KOPT-K1 (cell line): Measurements from ENCODE around the gene PCDHGA1.
A peak's percentile ranks its signal among the peaks of the same experiment; 100 is the strongest.
"Not testable (repeated sequence)": the region's sequence is repeated elsewhere in the genome, so short reads cannot be mapped to it uniquely, and the experiment has no call there.

Experiments
- H3K27ac ChIP-seq: fragments of 200-600 bp; sonication (generic); 2 replicates; pipeline ENCODE4 v1.5.1; 2016; ENCODE audit warnings: antibody characterized with exemption, mild to moderate bottlenecking, low read depth, low read length; ENCODE audit not compliant: poor library complexity, severe bottlenecking
- H3K36me3 ChIP-seq: fragments of 200-600 bp; sonication (generic); 2 replicates; pipeline ENCODE4 v1.5.1; 2017; ENCODE audit warnings: antibody characterized with exemption, mild to moderate bottlenecking, low read length, moderate library complexity; ENCODE audit not compliant: insufficient read depth
- H3K9me3 ChIP-seq: fragments of 200-600 bp; sonication (generic); 2 replicates; pipeline ENCODE4 v1.5.1; 2017; ENCODE audit warnings: antibody characterized with exemption, low read length, mild to moderate bottlenecking; ENCODE audit not compliant: insufficient read depth, poor library complexity, severe bottlenecking

PCDHGA1 gene

DNA sequence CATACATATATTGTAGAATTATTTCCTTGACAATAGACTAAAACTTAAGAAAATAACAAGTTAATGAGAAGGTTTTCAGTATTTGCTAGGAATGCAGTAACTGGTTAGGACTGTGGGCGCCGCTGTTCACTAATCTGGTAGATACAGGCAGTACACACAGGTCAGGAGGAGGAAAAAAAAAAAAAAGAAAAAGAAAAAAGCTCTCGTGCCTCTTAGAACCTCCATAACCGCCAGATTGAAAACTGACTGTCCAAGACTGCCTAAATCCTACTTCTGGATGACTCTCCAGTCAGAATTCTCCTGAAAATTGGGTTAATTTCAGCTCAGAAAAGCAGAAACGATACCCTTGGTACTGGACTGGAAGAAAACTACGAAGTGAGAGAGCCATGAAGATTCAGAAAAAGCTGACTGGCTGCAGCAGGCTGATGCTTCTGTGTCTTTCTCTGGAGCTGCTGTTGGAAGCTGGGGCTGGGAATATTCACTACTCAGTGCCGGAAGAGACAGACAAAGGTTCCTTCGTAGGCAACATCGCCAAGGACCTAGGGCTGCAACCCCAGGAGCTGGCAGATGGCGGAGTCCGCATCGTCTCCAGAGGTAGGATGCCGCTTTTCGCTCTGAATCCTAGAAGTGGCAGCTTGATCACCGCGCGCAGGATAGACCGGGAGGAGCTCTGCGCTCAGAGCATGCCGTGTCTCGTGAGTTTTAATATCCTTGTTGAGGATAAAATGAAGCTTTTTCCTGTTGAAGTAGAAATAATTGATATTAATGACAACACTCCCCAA is at the start of gene PCDHGA1:
Gene PCDHGA1, plus strand, starts transcription at position 216 of the 782 bp plus-strand sequence.
- Histone ChIP-seq H3K9me3 (peaks cover 9% of the 10 kb centered on the region), H3K36me3 (no peaks in the 10 kb centered on the region), H3K27ac (no peak within 1 kb of the TSS)

DNA sequence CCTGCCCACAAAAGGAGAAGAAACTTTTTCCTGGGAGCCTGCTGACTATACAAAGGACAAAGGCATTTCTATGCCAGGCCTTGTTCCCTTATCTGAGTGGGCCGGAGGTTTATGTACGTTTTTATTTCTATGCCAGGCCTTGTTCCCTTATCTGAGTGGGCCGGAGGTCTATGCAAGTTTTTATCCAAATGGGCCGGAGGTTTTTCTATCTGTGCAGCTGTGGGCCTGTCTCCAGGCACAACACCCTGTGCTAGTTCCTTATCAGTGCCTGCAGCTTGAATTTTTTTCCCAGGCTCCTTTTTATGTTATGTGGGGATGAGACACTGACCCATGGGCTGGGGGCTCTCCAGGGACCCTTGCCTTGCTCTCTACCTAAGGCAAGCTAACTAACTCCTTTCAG is 31.9 kb upstream of the PCDHGA1 start:
- peaks cover 47% of the 10 kb centered on the region for H3K9me3 ChIP-seq
- H3K36me3 ChIP-seq = no peaks in the 10 kb centered on the region
- no peak overlapping the region for H3K27ac ChIP-seq

DNA sequence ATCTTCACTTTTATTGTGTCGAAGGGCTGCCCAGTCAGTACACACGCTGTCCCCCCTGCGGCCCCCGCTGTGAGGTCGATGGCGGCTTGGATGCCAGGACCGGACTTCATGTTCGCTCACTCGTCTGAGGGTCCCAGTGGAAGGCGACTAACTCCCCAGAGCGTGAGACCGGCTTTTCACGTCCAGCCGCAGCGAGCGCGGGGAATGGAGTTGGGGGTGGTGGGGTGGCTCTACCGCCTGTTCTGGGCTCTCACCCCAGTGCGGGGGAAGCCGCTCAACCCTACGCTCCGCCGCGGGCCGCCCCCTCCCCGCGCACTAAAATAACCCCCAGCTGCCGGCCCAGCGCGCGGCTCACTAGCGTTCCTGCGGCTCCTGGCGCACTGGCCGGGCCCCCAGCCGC is 26.6 kb upstream of the PCDHGA1 start, which contains the start of gene SLC25A2:
Gene SLC25A2, minus strand, starts transcription at position 294 of the 400 bp plus-strand sequence. Its CDS starts 184 bp downstream, at position 110.
- no peak within 1 kb of the TSS for H3K27ac ChIP-seq
- no peaks in the 10 kb centered on the region for H3K36me3 ChIP-seq
- peaks cover 71% of the 10 kb centered on the region for H3K9me3 ChIP-seq

DNA sequence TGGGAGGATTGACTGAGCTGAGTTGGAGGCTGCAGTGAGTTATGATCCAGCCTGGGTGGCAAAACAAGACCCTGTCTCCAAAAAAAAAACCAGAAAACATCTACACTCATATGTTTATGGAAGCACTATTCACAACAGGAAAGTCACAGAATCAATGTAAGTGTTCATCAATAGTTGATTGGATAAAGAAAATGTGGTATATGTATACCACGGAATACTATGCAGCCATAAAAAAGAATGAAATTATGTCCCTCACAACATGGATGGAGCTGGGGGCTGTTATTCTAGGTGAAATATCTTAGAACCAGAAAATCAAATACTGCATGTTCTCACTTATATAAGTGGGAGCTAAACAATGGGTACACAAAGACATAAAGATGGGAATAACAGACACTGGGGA is 23.7 kb upstream of the PCDHGA1 start:
- Histone ChIP-seq H3K9me3 (peaks cover 76% of the 10 kb centered on the region), H3K27ac (no peak overlapping the region), H3K36me3 (peaks cover 4% of the 10 kb centered on the region; the same call in 1 of the 2 replicates)

DNA sequence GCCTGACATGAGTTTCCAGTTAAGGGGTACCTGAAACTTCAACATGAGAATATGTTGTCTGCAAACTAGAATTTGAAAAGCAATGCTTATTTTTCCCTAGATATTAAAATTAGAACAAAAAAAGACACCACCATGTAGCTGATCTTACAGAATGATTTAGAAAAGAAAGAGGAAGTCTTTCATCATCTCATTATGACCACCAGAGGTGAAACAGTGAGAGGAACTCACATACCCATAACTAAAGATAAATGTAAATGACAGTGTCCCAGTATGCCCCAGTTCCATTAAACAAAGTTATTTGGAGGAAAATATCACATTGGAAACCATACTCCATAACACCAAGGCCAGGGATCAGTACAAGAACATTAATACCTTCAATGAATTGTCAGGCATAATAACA is 16.6 kb upstream of the PCDHGA1 start:
- Histone ChIP-seq H3K36me3 (peaks cover 57% of the 10 kb centered on the region), H3K9me3 (peaks cover 87% of the 10 kb centered on the region), H3K27ac (no peak overlapping the region)

DNA sequence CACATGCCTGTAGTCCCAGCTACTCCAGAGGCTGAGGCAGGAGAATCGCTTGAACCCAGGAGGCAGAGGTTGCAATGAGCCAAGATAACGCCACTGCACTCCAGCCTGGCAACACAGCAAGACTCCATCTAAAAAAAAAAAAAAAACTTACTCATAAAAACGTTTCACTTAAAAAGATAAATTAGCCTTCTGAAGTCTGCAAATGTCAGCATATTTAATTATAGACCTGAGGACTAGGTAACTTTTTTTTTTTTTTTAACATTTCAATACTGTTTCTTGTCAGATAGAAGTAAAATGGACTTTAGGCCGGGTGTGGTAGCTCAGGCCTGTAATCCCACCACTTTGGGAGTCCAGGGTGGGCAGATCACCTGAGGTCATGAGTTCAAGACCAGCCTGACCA is 13.4 kb upstream of the PCDHGA1 start:
- Histone ChIP-seq H3K36me3 (peaks cover 64% of the 10 kb centered on the region), H3K9me3 (peaks cover 94% of the 10 kb centered on the region)
- not testable (repeated sequence) for H3K27ac ChIP-seq

DNA sequence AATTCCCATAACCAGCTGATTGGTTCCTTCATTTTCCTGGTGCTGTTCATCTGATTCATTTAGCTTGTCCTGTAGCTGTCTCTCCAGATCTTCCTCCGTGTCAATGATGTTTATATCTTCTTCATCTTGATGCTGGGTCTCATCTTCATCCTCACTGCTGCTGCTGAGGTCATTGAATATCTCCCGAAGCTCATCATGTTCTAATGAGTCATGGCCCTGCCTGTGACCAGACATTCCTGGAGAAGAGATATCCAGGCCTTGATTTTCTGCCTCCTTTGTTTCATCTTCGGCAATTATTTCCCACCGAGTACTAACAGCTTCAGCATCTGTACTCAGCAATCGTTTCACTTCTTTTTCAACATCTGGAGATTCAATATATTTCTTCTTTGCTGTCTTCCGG is 11.1 kb upstream of the PCDHGA1 start:
- peaks cover 54% of the 10 kb centered on the region for H3K36me3 ChIP-seq
- H3K27ac ChIP-seq = no peak overlapping the region
- H3K9me3 ChIP-seq = peaks cover 80% of the 10 kb centered on the region

DNA sequence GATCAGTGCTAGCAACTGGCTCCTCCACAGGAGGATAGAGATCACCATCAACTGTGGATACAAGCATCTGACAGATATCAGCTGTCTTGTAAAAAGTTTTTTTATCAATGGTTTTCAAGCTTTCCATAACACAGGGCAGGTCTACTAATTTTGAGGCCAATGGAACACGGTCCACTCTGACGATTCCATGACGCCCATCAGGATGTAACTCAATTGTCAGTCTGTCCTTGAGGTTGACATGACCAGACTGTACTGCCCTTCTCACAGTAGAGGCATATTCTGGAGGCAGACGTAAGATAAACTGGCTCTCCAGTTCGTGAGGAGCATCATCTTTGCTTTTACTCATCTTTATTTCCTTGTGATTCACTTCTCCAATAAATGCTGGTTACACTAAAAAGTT is 10.6 kb upstream of the PCDHGA1 start:
- Histone ChIP-seq H3K9me3 (peaks cover 75% of the 10 kb centered on the region), H3K36me3 (peaks cover 51% of the 10 kb centered on the region), H3K27ac (peak overlapping the region; percentile 89)

DNA sequence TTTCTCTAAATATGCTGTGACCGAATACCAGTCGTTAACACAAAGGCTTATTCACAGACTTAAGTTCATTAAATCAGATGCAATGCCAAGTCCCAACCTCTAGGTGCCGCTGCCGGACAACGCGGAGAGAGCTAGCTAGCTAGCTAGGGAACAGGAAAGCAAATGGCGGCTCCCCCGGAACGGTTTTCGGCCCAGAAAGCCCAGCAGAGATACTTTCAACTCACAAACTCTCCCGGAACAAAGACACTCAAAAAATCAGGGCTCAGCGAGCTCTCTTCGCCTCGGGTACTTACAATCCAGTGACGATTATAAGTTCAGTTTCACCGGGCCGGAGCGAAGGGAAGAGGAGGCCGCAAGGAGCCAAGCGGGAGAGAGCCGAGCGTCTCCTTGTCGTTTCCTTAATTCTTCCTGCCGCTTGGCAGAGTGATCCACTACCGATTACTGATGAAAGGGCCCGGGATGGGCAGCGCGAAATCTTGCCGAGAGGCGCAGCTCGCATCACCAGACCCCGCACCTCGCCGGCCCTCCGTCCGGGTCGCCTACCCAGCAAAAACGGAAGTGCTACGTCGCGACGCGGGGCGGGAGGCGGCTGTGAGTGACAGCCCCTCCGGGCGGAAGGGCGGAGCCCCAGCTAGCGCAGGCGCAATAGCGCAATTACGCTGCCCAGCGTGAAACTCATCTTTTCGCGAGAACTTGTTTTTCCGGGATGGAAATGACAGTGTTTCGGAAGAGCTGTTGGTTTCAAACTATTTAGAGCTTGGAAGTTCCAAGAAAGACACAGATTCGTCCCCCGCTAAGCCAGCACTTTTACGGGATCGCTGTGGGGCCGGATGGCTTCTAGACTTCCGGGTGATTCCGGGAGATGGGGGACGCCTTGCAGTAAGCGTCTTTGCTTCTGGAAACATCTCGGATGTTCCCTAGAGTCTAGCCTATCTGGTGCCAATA is 9.8 kb upstream of the PCDHGA1 start, which contains the start of gene TAF7:
Gene TAF7, minus strand, starts transcription at position 560 of the 945 bp plus-strand sequence. CDS start 740 bp downstream, outside the sequence.
- Histone ChIP-seq H3K36me3 (peaks cover 43% of the 10 kb centered on the region), H3K9me3 (peaks cover 67% of the 10 kb centered on the region), H3K27ac (peak within 1 kb of the TSS; percentile 89)

DNA sequence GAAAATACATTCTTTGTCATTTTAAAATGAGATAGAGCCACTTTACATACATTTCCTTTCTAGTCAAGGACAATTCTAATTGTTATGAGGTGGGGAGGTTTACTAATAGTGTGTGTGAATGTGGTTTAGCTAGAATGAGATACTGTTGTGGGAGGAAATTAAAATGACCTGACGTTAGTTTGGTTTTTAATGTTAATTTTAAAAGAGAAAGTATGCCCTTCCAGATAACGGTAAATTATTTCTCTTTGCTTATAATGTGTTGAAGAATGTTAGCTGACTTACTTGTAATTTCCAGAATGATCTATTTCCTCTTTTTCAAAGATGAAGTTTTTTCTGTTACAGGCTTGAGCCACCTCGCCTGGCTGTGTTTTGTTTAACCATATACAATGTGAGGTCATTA is 8.1 kb upstream of the PCDHGA1 start:
- H3K27ac ChIP-seq = no peak overlapping the region
- peaks cover 25% of the 10 kb centered on the region for H3K36me3 ChIP-seq
- H3K9me3 ChIP-seq = peaks cover 49% of the 10 kb centered on the region

DNA sequence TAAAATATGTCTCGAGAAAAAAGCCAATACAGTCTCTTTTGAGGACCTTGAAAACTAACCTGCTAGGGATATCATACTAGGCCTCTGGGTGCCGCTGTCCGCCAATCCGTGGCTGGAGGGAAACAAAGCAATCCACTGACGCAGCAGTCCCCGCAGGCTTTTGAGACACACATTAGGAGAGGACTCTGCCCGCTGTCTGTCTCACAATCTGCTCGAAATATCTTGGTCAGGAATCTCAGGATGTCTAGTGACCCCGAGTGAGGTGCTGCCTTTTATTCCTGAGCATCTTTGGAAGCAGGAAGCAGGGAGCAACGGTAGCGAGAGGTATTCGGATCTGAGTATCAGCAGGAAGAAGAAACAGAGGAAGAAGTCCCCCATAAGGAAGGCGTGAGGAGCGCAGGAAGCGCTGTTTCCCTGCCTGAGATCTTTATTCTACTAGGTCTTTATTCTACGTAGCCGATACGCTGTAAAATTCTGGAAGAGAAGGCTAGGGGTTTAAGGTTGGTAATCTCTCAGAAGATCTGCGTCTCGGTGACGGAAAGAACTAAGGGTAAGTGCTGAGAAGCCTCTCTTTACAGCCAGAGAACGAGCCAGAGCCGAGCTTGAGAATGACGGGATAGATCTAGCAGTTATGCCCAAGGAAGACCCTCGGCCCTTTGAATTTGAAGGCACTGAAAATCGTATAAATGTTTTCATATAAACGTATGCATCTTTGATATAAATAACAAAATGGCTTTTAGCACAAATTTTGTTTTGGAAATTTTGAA is 4.0 kb upstream of the PCDHGA1 start:
- no peaks in the 10 kb centered on the region for H3K36me3 ChIP-seq
- H3K9me3 ChIP-seq = peaks cover 15% of the 10 kb centered on the region
- H3K27ac ChIP-seq = no peak overlapping the region

DNA sequence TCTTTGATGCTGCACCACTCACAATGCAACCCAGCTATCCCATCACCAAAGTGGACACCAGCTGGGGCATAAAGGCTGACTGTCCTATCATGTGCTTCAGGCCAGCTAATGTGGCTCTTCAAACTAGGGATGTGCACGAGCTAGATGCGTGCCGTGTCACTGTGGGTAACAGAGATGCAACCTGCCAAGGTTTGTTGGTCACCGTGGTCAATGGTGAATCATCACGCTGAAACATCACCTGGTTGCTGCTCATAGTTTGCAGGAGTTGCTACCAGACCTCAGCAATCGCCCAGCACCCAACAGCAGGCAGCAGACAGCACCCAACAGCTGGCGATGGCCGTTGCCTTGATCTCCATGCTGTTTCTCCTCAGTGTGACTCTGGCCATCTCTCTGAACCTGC is 2.1 kb upstream of the PCDHGA1 start:
- no peak overlapping the region for H3K27ac ChIP-seq
- no peaks in the 10 kb centered on the region for H3K36me3 ChIP-seq
- H3K9me3 ChIP-seq = peaks cover 9% of the 10 kb centered on the region

DNA sequence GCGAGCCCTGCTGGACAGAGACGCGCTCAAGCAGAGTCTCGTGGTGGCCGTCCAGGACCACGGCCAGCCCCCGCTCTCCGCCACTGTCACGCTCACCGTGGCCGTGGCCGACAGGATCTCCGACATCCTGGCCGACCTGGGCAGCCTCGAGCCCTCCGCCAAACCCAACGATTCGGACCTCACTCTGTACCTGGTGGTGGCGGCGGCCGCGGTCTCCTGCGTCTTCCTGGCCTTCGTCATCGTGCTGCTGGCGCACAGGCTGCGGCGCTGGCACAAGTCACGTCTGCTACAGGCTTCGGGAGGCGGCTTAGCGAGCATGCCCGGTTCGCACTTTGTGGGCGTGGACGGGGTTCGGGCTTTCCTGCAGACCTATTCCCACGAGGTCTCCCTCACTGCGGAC is 2.3 kb downstream of the PCDHGA1 start:
- H3K27ac ChIP-seq, H3K9me3 ChIP-seq, H3K36me3 ChIP-seq: not testable (repeated sequence)

DNA sequence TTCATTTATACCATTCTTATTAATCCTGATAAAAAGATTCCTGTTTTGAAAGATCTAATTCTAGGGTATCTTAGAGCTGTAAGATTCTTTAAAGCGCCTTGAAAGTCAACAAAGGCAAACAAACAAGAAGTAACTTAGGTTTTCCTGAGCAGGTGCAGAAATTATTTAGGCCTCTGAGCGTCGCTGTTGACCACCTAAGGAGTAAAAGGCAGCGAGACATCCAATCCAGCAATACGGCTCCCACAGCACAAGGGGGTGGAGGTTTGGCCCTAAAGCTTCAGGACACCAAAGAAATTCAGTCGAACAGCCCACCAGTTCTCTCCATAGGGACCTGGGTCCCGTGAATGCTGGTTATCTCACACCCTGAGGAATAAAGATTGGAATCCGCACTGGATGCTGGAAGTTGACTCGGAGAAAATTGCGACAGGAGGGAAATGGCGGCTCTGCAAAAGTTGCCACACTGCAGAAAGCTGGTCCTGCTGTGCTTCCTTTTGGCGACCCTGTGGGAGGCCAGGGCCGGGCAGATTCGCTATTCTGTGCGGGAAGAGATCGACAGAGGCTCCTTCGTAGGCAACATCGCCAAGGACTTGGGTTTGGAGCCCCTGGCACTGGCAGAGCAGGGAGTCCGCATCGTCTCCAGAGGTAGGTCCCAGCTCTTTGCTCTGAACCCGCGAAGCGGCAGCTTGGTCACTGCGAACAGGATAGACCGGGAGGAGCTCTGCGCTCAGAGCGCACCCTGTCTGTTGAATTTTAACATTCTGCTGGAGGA is 8.4 kb downstream of the PCDHGA1 start, which contains the start of gene PCDHGA2:
Gene PCDHGA2, plus strand, starts transcription at position 223 of the 769 bp plus-strand sequence.
- Histone ChIP-seq H3K9me3 (peaks cover 20% of the 10 kb centered on the region), H3K27ac (no peak within 1 kb of the TSS), H3K36me3 (no peaks in the 10 kb centered on the region)
